IMR-90 (cell line): ENCODE data around the gene C1orf159. TPM values are rescaled to one million over a fixed set of nuclear protein-coding genes. Genes with fewer than 3 reads are reported as not detected.
"Not testable (repeated sequence)": the region's sequence is repeated elsewhere in the genome, so short reads cannot be mapped to it uniquely, and the experiment has no call there.

ENCODE experiments used
- ATAC-seq: fragments of 200-7000 bp; cut with Tn5 transposase; 2 replicates; pipeline ENCODE4 v1.9.1; 2020; ENCODE audit warnings: low read depth, mild to moderate bottlenecking, moderate library complexity
- BruUV-seq: library from RNA; stranded (reverse); fragments of 400-500 nt; replicated peaks from 2 replicates; lab custom pipeline; 2021; lab: Mats Ljungman, UMichigan
- CTCF ChIA-PET: fragments of 300-600 bp; formaldehyde crosslinking; extraction: SDS; loops from one replicate; lab custom pipeline; 2021; ENCODE audit warnings: antibody characterized with exemption; lab: Yijun Ruan, JAX
- POLR2A ChIA-PET: fragments of 300-600 bp; sonication (Branson Sonifier 250); formaldehyde crosslinking; loops from one replicate; lab custom pipeline; 2022; ENCODE audit warnings: antibody characterized with exemption; ENCODE audit not compliant: unreplicated experiment; lab: Charles Lee
- DNase-seq: peaks from one replicate; pipeline ENCODE4 v3.0.0; 2013
- H2AFZ ChIP-seq: replicated peaks from 2 replicates; pipeline ENCODE3; 2013; ENCODE audit warnings: low read length, mild to moderate bottlenecking; ENCODE audit not compliant: poor library complexity
- H2AK5ac ChIP-seq: 2 replicates; pipeline ENCODE4 v1.6.1; 2013; ENCODE audit warnings: low read depth, low read length, inconsistent platforms
- H2AK9ac ChIP-seq: replicated peaks from 2 replicates; pipeline ENCODE3; 2013; ENCODE audit warnings: mild to moderate bottlenecking, low read depth, low read length, moderate library complexity; ENCODE audit not compliant: poor library complexity
- H2BK120ac ChIP-seq: 2 replicates; pipeline ENCODE4 v1.6.1; 2013; ENCODE audit warnings: low read depth, low read length, inconsistent platforms
- H2BK15ac ChIP-seq: 3 replicates; pipeline ENCODE4 v1.6.1; 2013; ENCODE audit warnings: low read depth, low read length, inconsistent platforms
- H2BK20ac ChIP-seq: 2 replicates; pipeline ENCODE4 v1.6.1; 2013; ENCODE audit warnings: low read depth, mild to moderate bottlenecking, inconsistent platforms, low read length, moderate library complexity
- H2BK5ac ChIP-seq: 2 replicates; pipeline ENCODE4 v1.6.1; 2013; ENCODE audit warnings: mild to moderate bottlenecking, low read depth, low read length, inconsistent platforms; ENCODE audit not compliant: poor library complexity, severe bottlenecking
- H3K14ac ChIP-seq: replicated peaks from 2 replicates; pipeline ENCODE4 v1.6.1; 2013; ENCODE audit warnings: low read depth, low read length, inconsistent platforms
- H3K18ac ChIP-seq: 2 replicates; pipeline ENCODE4 v1.6.1; 2013; ENCODE audit warnings: low read depth, low read length, control low read depth
- H3K23ac ChIP-seq: 2 replicates; pipeline ENCODE4 v1.6.1; 2013; ENCODE audit warnings: low read depth, low read length, inconsistent platforms
- H3K27ac ChIP-seq: 2 replicates; pipeline ENCODE4 v1.5.1; 2013; ENCODE audit warnings: mild to moderate bottlenecking, control low read depth, low read length; ENCODE audit not compliant: insufficient read depth
- H3K27me3 ChIP-seq: 2 replicates; pipeline ENCODE4 v1.6.1; 2013; ENCODE audit warnings: low read length; ENCODE audit not compliant: control insufficient read depth, insufficient read depth
- H3K36me3 ChIP-seq: 2 replicates; pipeline ENCODE4 v1.6.1; 2013; ENCODE audit warnings: low read length, mixed read lengths; ENCODE audit not compliant: control insufficient read depth, insufficient read depth
- H3K4ac ChIP-seq: 2 replicates; pipeline ENCODE4 v1.6.1; 2013; ENCODE audit warnings: low read depth, low read length, inconsistent platforms
- H3K4me1 ChIP-seq: 2 replicates; pipeline ENCODE4 v1.6.1; 2013; ENCODE audit warnings: low read length, mixed read lengths; ENCODE audit not compliant: control insufficient read depth, insufficient read depth
- H3K4me2 ChIP-seq: 2 replicates; pipeline ENCODE4 v1.6.1; 2013; ENCODE audit warnings: low read depth, mild to moderate bottlenecking, control low read depth, low read length, moderate library complexity
- H3K4me3 ChIP-seq: 2 replicates; pipeline ENCODE4 v1.5.1; 2013; ENCODE audit warnings: low read depth, mild to moderate bottlenecking, control low read depth, low read length, moderate library complexity; ENCODE audit not compliant: insufficient read depth
- H3K56ac ChIP-seq: 2 replicates; pipeline ENCODE4 v1.6.1; 2013; ENCODE audit warnings: low read length, inconsistent platforms; ENCODE audit not compliant: insufficient read depth; ENCODE audit errors: extremely low read depth
- H3K79me1 ChIP-seq, 2 experiments: 2 replicates each; pipeline ENCODE4 v1.6.1; 2013; ENCODE audit warnings: low read length in 2 of 2, inconsistent platforms in 1 of 2, low read depth in 1 of 2
- H3K9ac ChIP-seq: 2 replicates; pipeline ENCODE4 v1.6.1; 2013; ENCODE audit warnings: low read depth, low read length, control low read depth
- H3K9me1 ChIP-seq: 2 replicates; pipeline ENCODE4 v1.6.1; 2013; ENCODE audit warnings: low read length, inconsistent platforms; ENCODE audit not compliant: insufficient read depth
- H3K9me3 ChIP-seq: 2 replicates; pipeline ENCODE4 v1.6.1; 2013; ENCODE audit warnings: low read length; ENCODE audit not compliant: control insufficient read depth, insufficient read depth
- H4K20me1 ChIP-seq: 2 replicates; pipeline ENCODE4 v1.6.1; 2013; ENCODE audit warnings: low read length, inconsistent platforms; ENCODE audit not compliant: insufficient read depth
- H4K5ac ChIP-seq: 2 replicates; pipeline ENCODE4 v1.6.1; 2013; ENCODE audit warnings: mild to moderate bottlenecking, low read depth, low read length, control low read depth
- H4K8ac ChIP-seq, 2 experiments: 2 replicates each; pipeline ENCODE4 v1.6.1; 2013; ENCODE audit warnings: low read depth in 2 of 2, low read length in 2 of 2, control low read depth in 1 of 2, inconsistent platforms in 1 of 2
- H4K91ac ChIP-seq: 2 replicates; pipeline ENCODE4 v1.6.1; 2013; ENCODE audit warnings: low read depth, low read length, inconsistent platforms; ENCODE audit not compliant: insufficient read depth
- BHLHE40 ChIP-seq: fragments of 150-350 bp; IDR thresholded peaks from 2 replicates; pipeline ENCODE4 v1.6.1; 2016; ENCODE audit warnings: mild to moderate bottlenecking, low read depth, low read length
- RAD21 ChIP-seq: IDR thresholded peaks from 2 replicates; pipeline ENCODE4 v1.6.1; 2012; ENCODE audit warnings: low read length, improper control_type of control experiment
- WGBS, 2 experiments: methylation state at CpG; one replicate each; pipeline versions ENCODE4 v1.1.5 to v1.1.7; 2013; ENCODE audit warnings: missing lambda C conversion rate in 2 of 2; ENCODE audit not compliant: insufficient read length in 1 of 2; ENCODE audit errors: extremely low coverage in 2 of 2; 5-methylcytosine and 5-hydroxymethylcytosine counted together
- dilution Hi-C: fragments of 300-500 bp; cut with HindIII; formaldehyde crosslinking; loops from one replicate; pipeline ENCODE4 v1.14.3; 2018; ENCODE audit warnings: low sequenced_read_pairs; ENCODE audit not compliant: unreplicated experiment
- in situ Hi-C: fragments of 300-500 bp; cut with MboI; formaldehyde crosslinking; loops from 3 replicates; pipeline ENCODE4 v1.14.3; 2019; ENCODE audit warnings: low sequenced_read_pairs, inconsistent platforms, mixed read lengths
- intact Hi-C: fragments of 100-400 bp; cut with micrococcal nuclease; formaldehyde crosslinking; loops from 2 replicates; pipeline ENCODE4 v1.10.0; 2022
- polyA plus RNA-seq, 3 experiments: library from polyadenylated mRNA; depleted of rRNA; stranded (reverse); fragments of >200 nt; gene quantifications; 2 replicates each; pipeline ENCODE4 v1.2.3, GENCODE V29; 2012; ENCODE audit warnings: low replicate concordance in 1 of 3
- total RNA-seq: library from RNA; depleted of rRNA; stranded (reverse); fragments of >200 nt; gene quantifications from 2 replicates; pipeline ENCODE4 v1.2.3, GENCODE V29; 2012

C1orf159 gene
- total and polyA plus RNA-seq, 2 of the 4 experiments (the other 2 are of a cell fraction) = 2.9 to 12.6 TPM

DNA sequence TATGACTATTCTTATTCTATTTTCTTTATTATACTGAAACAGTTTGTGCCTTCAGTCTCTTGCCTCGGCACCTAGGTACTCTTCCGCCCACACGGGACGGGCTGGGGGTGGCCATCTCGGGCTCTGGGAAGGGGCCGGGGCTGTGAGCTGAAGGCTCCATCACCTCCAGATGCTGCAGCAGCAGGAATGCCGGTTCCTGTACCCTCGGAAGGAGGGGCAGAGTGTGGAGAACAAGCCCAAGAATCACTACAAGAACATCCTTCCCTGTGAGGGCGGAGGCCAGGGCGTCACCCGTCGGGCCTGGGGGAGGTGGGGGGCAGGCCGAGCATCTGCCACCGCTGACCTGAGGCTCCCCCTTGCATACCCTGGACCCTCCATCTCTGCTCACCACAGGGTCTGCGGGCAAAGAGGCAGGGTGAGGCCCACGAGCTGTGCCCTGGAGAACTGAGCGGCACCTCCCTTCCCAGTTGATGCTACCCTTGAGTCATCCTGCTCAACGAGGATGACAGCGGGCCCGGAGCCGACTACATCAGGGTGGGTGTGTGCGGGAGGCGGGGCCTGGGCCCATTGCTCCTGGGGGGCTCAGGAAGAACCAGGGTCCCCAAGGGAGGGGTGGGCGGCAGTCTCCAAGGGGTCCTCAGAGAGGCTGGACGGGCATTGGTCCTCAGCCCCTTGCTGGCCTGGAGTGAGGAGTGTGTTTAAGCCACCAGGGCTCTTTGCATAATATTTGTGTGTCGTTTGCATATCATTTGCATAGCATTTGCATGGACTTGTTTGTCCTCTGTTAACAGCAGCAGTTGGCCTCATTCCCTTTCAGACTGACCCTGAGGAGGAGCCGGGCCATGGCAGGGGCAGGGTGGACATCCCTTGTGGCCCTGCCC, 49.2 kb downstream of the C1orf159 start (continued):
- TF ChIP-seq RAD21 = no peak
- no peak for TF ChIP-seq BHLHE40

DNA sequence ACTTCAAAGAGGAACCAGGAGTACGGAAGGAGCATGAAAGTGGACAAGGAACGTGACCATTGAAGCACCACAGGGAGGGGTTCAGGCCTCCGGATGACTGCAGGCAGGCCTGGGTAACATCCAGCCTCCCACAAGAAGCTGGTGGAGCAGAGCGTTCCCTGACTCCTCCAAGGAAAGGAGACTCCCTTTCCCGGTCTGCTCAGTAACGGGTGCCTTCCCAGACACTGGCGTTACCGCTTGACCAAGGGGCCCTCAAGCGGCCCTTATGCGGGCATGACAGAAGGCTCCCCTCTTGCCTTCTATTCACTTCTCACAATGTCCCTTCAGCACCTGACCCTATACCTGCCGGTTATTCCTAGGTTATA, 50.0 kb downstream of the C1orf159 start:
- H2BK120ac ChIP-seq, H2BK5ac ChIP-seq, H4K8ac ChIP-seq, H4K91ac ChIP-seq, H3K4me3 ChIP-seq, H2AFZ ChIP-seq, H3K56ac ChIP-seq, dilution Hi-C loops, H4K5ac ChIP-seq, CTCF ChIA-PET, POLR2A ChIA-PET, H3K9ac ChIP-seq, H3K36me3 ChIP-seq, H3K27me3 ChIP-seq, H3K4me2 ChIP-seq, H3K9me3 ChIP-seq, ATAC-seq, H3K4ac ChIP-seq, H4K20me1 ChIP-seq, H3K18ac ChIP-seq, intact Hi-C loops, H3K14ac ChIP-seq, H2AK9ac ChIP-seq, H2AK5ac ChIP-seq, H2BK15ac ChIP-seq, in situ Hi-C loops, BruUV-seq, H3K9me1 ChIP-seq, DNase-seq, H2BK20ac ChIP-seq, H3K27ac ChIP-seq, H3K23ac ChIP-seq, H3K79me1 ChIP-seq: not testable (repeated sequence)
- WGBS, 2 experiments = 100% methylated on average over 2 of the region's 11 CpGs; no CpG with 5 or more reads in 1 of the 2 experiments
- H3K4me1 ChIP-seq = peaks cover 15% of the 10 kb centered on the region
